Measurements from ENCODE around the gene LEP.

DNA sequence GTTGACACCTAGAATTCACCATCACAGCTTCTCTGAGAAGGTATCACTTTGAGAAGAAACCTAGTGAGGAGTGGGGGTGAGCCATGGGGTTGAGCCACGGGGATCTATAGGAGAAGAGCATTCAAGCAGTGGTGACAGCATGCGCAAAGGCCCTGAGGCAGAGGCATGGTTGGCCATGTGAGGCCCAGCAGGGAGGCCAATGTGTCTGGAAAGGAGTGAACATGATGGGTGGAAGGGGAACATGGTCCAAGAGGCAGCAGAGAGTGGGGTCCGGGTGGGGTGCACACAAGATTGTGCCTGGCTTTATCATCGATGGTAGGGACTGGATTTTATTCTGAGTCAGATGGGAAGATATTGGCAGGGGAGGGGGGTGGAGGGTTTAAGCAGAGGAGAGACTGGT, 36.0 kb upstream of the LEP start:
- TF ChIP-seq, protein P1, sequence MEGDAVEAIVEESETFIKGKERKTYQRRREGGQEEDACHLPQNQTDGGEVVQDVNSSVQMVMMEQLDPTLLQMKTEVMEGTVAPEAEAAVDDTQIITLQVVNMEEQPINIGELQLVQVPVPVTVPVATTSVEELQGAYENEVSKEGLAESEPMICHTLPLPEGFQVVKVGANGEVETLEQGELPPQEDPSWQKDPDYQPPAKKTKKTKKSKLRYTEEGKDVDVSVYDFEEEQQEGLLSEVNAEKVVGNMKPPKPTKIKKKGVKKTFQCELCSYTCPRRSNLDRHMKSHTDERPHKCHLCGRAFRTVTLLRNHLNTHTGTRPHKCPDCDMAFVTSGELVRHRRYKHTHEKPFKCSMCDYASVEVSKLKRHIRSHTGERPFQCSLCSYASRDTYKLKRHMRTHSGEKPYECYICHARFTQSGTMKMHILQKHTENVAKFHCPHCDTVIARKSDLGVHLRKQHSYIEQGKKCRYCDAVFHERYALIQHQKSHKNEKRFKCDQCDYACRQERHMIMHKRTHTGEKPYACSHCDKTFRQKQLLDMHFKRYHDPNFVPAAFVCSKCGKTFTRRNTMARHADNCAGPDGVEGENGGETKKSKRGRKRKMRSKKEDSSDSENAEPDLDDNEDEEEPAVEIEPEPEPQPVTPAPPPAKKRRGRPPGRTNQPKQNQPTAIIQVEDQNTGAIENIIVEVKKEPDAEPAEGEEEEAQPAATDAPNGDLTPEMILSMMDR (IDR thresholded peaks at IDR 0.05), result no peak
- no peak for TF ChIP-seq POLR2A (IDR thresholded peaks at IDR 0.05)

Measured in uterus (tissue), 2 donors.